Astrocyte of the cerebellum (primary cell): Measurements from ENCODE around the gene SLC17A9.

Source experiments
- DNase-seq: peaks from one replicate; pipeline ENCODE4 v3.0.0-alpha.2; 2011; ENCODE audit warnings: low read depth
- H3K4me3 ChIP-seq: 2 replicates; pipeline ENCODE4 v1.5.1; 2011; ENCODE audit warnings: mild to moderate bottlenecking, low read depth, low read length, moderate library complexity
- in situ Hi-C: cut with HindIII; loops from 2 replicates; pipeline ENCODE4 v1.10.0; 2017; ENCODE audit warnings: low sequenced_read_pairs
- TF ChIP-seq, protein P1 (sequence below): IDR thresholded peaks from 2 replicates; pipeline ENCODE4 v1.5.1; 2012; ENCODE audit warnings: low read length, low read depth, moderate library complexity, mild to moderate bottlenecking; ENCODE audit errors: missing control alignments

Gene SLC17A9

DNA sequence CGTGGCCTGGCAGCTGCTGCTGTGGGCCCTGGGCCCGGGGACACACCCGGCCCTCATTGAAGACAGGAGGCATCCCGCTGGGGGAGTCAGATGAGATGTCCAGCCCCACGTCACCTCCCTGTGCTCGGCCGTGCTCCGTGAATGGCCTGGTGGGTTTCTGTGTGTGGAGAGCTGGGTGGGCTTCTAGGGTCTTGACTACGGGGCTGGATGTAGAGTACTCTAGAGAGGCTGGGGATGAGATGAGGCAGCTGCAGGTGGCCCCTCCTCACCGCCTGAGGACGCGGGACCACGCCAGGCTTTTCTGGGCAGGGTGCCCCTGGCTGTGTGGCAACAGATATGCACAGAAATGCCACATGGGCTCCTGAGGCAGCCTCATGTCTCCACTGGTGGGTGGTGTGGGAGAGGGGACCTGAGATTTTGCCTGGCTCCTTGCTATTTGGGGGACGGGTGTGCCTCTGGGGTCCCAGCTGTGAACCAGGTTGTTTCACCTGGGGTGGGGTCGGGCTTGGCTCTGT lies 62.7 kb downstream of the SLC17A9 start:
- H3K4me3 ChIP-seq: no peak overlapping the region
- TF ChIP-seq, protein P1, sequence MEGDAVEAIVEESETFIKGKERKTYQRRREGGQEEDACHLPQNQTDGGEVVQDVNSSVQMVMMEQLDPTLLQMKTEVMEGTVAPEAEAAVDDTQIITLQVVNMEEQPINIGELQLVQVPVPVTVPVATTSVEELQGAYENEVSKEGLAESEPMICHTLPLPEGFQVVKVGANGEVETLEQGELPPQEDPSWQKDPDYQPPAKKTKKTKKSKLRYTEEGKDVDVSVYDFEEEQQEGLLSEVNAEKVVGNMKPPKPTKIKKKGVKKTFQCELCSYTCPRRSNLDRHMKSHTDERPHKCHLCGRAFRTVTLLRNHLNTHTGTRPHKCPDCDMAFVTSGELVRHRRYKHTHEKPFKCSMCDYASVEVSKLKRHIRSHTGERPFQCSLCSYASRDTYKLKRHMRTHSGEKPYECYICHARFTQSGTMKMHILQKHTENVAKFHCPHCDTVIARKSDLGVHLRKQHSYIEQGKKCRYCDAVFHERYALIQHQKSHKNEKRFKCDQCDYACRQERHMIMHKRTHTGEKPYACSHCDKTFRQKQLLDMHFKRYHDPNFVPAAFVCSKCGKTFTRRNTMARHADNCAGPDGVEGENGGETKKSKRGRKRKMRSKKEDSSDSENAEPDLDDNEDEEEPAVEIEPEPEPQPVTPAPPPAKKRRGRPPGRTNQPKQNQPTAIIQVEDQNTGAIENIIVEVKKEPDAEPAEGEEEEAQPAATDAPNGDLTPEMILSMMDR: no peak
- DNase-seq: no peak
- in situ Hi-C loops: no loop called here

DNA sequence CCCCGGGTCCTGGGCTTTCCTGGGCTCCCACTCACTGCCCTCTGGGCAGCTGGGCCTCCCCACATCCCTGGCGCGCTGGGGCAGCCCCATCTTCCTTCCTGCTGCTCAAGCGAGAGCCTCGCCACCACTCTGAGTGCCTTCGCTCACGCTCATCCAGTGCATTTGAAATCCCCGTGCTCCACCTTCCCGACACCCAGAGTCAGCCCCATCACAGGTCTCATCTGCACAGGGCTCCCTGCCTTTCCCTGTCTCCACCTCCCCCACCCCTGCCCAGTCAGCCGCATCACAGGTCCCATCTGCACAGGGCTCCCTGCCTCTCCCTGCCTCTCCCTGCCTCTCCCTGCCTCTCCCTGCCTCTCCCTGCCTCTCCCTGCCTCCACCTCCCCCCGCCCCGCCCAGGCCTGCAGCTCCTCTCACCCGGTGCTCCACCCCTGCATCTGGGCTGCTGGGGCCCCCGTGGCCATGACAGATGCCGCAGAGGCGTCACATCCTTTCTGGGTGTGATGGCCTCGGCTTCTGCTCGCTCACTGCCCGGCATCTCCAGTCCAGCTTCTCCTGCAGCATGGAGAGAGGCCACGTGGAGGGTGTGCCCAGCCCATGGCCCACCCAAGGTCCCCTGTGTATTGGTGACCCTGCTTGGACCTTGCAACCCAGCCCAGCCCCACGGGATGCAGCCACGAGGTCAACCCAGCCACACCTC lies 63.3 kb downstream of the SLC17A9 start:
- TF ChIP-seq, protein P1: no peak
- in situ Hi-C loops: no loop called here
- DNase-seq: no peak
- no peak overlapping the region for H3K4me3 ChIP-seq

DNA sequence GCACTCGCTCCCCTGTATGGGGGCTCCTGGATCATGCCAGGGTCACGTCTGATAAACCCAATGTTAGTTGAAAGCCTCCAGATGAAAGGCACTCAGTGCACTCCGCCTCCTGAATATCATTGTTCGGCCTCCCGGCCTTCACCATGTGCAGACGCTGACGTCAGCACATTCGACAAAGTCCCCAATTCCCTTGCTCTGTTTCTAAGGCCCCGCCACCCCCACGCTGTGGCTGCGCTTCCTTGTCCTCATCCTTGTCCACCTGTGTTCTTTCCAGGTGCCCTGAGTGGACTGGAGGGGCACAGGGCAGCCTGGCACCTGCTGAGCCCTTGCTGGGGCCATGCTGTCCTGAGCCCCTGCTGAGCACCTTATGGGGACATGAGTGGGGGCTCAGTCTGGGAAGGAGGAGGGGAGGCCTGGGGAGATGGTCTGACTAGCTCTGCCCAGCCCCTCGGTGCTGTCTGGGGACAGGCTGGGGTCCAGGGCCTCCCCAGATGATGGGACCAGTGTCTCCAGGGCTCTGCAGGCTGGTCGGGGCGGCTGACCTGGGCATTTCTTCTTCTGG lies 64.1 kb downstream of the SLC17A9 start:
- H3K4me3 ChIP-seq: no peak overlapping the region
- DNase-seq: no peak
- in situ Hi-C loops: no loop called here
- TF ChIP-seq, protein P1: no peak

DNA sequence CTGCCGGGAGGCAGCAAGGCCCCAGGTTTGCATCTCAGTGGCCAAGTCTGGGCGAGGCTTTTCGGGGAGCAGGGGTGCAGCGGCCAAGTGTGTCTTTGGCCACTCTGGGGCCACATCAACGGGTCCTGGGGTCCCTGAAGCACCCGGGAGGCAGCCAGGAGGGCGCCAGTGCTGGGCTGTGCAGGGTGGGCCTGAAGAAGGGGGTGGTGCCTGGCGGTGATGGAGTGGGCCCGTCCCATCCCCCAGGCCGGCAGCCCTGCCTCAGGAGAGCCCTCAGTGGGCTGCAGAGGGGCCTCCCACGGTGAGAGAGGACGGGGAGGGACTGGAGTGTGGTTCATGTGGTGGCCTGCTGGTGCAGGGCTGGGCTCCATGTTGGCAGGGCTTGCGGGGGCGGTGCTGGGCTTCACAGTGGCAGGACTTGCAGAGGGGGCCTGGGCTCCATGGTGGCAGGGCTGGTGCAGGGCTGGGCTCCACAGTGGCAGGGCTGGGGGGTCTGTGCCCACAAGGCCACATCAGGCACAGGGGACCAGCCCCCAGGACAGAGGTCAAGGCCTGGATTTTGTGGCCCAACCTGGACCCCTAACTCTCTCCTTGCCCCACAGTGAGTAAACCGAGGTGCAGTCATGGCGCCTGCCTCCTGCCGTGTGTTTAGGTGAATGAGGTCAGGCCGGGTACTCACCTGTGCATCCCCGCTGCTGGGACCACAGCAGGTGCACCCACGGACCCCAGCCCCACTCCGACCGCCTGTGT lies 64.7 kb downstream of the SLC17A9 start:
- no peak overlapping the region for H3K4me3 ChIP-seq
- no peak for DNase-seq
- TF ChIP-seq, protein P1: no peak
- in situ Hi-C loops: no loop called here

DNA sequence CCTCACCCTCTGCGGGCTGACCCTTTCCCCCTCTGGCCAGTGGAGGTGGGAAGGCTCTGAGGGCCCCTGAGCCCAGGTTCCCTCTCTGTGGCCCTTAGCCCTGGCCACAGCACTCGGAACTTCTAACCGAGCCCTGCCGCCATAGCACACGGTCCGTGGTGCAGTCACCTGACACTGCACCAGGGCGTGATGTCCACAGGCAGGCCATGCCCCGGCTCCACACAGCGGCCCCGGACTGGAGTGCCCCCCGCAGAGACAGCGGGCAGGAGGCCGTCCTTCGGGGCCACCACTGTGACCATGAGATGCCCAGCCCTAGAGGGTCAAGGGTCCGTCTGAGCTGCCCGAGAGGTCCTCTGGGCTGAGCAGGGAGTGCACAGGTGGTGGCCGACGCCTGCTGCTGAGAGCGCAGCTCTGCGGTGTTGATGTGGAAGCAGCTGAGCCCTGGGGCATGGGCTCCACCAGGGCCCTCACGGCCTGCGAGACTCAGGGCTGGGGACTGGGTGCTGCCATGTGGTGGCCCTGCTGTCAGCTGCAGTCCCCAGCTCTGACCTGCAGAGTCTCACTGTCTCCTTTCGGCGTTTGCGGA lies 65.4 kb downstream of the SLC17A9 start:
- H3K4me3 ChIP-seq: no peak overlapping the region
- DNase-seq: no peak
- TF ChIP-seq, protein P1: no peak
- in situ Hi-C loops: no loop called here
